Caco-2 (cell line): ENCODE measurements around the gene PRADC1. TPM values are rescaled to one million over a fixed set of nuclear protein-coding genes. Genes with fewer than 3 reads are reported as not detected.

Source experiments
- BruUV-seq: library from RNA; stranded (reverse); fragments of 400-500 nt; replicated peaks from 2 replicates; lab custom pipeline; 2021; lab: Mats Ljungman, UMichigan
- CTCF ChIA-PET: fragments of 300-600 bp; sonication (Branson Sonifier 250); formaldehyde crosslinking; loops from one replicate; lab custom pipeline; 2022; ENCODE audit warnings: antibody characterized with exemption; lab: Charles Lee
- POLR2A ChIA-PET: fragments of 300-600 bp; sonication (Branson Sonifier 250); formaldehyde crosslinking; loops from one replicate; lab custom pipeline; 2022; ENCODE audit warnings: antibody characterized with exemption; lab: Charles Lee
- DNase-seq, 2 experiments: peaks; one replicate each; pipeline versions ENCODE4 v3.0.0 to v3.0.0-alpha.2; 2020 to 2022
- H3K27me3 ChIP-seq: replicated peaks from 2 replicates; pipeline ENCODE4 v1.6.0; 2011; ENCODE audit warnings: low read length; ENCODE audit not compliant: control insufficient read depth, insufficient read depth
- H3K36me3 ChIP-seq: 2 replicates; pipeline ENCODE4 v1.5.1; 2011; ENCODE audit warnings: low read length; ENCODE audit not compliant: control insufficient read depth, insufficient read depth
- H3K4me1 ChIP-seq: fragments of 250-450 bp; sonication (Bioruptor Pico); 2 replicates; pipeline ENCODE4 v1.5.1; 2020; ENCODE audit warnings: mild to moderate bottlenecking
- H3K4me3 ChIP-seq: 2 replicates; pipeline ENCODE4 v1.5.1; 2011; ENCODE audit warnings: low read depth, mild to moderate bottlenecking, control low read depth, low read length
- H3K9me3 ChIP-seq: fragments of 250-450 bp; sonication (Bioruptor Pico); 2 replicates; pipeline ENCODE4 v1.5.1; 2020; ENCODE audit warnings: mild to moderate bottlenecking, moderate library complexity
- H3K27ac Mint-ChIP-seq: one replicate; pipeline ENCODE4 v1.8.0; 2022; ENCODE audit warnings: mixed read lengths; ENCODE audit not compliant: unreplicated experiment
- H3K27me3 Mint-ChIP-seq: one replicate; pipeline ENCODE4 v1.8.0; 2022; ENCODE audit warnings: mixed read lengths; ENCODE audit not compliant: insufficient read depth, unreplicated experiment
- H3K36me3 Mint-ChIP-seq: one replicate; pipeline ENCODE4 v1.8.0; 2022; ENCODE audit warnings: mild to moderate bottlenecking, mixed read lengths; ENCODE audit not compliant: insufficient read depth, unreplicated experiment
- H3K4me1 Mint-ChIP-seq: one replicate; pipeline ENCODE4 v1.8.0; 2022; ENCODE audit warnings: low read depth, mixed read lengths; ENCODE audit not compliant: unreplicated experiment
- H3K4me3 Mint-ChIP-seq: one replicate; pipeline ENCODE4 v1.8.0; 2022; ENCODE audit warnings: mild to moderate bottlenecking, moderate library complexity, mixed read lengths; ENCODE audit not compliant: unreplicated experiment
- H3K9me3 Mint-ChIP-seq: one replicate; pipeline ENCODE4 v1.8.0; 2022; ENCODE audit warnings: mixed read lengths; ENCODE audit not compliant: unreplicated experiment
- intact Hi-C: fragments of 100-400 bp; cut with micrococcal nuclease; formaldehyde crosslinking; loops from one replicate; pipeline ENCODE4 v1.10.0; 2022; ENCODE audit not compliant: unreplicated experiment
- total RNA-seq: library from RNA; stranded (reverse); gene quantifications from 2 replicates; pipeline ENCODE4 v1.2.3, GENCODE V29; 2022
- TF ChIP-seq, protein P1 (sequence below), 2 experiments: fragments of 200-600 bp in 1 of 2; IDR thresholded peaks; 1 replicate in 1 of 2; 2 replicates in 1 of 2; pipeline versions ENCODE4 v1.5.1 to v1.8.0; 2011 to 2022; ENCODE audit warnings: antibody characterized with exemption in 1 of 2, control low read depth in 1 of 2, inconsistent platforms in 1 of 2, low read depth in 1 of 2, low read length in 1 of 2, mild to moderate bottlenecking in 1 of 2, moderate library complexity in 1 of 2; ENCODE audit not compliant: insufficient read depth in 1 of 2, severe bottlenecking in 1 of 2, unreplicated experiment in 1 of 2

PRADC1 gene
- total RNA-seq, 1 experiment from 2014 or later: 24.1 TPM

DNA sequence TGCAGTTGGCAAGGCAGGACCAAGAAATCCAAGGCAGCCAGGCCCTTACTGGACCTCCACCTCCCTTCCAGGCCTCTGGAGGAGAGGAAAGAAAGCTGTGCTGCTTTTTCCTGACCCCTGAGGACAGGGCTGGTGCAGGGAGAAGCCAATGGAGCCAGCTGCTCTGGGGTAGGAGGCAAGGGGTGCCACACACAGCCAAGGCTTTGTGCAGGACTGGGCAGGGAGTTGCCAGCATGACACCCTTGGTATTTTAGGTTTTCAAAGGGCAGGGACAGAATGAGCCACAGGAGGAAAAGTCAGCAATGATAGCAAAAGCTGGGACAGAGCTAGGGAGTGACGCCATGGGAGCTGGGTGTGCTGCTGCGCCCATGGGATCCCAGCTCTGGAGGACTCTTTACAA is 24.0 kb upstream of the PRADC1 start:
- Mint-ChIP-seq H3K27me3 (no peaks in the 10 kb centered on the region), H3K36me3 (peaks cover 62% of the 10 kb centered on the region), H3K4me3 (no peak overlapping the region), H3K27ac (no peak overlapping the region), H3K9me3 (no peaks in the 10 kb centered on the region), H3K4me1 (no peaks in the 10 kb centered on the region)
- peaks cover 3% of the 10 kb centered on the region for H3K36me3 ChIP-seq
- H3K4me1 ChIP-seq: no peaks in the 10 kb centered on the region
- H3K27me3 ChIP-seq: no peaks in the 10 kb centered on the region
- intact Hi-C loops: no loop called here
- CTCF ChIA-PET: interaction anchor here (0.9 kb wide), 1 partner anchor 12 kb away, joined by 5 read pairs; no protein-coding TSS in a partner anchor
- no TSS peak for BruUV-seq
- TF ChIP-seq, protein P1, sequence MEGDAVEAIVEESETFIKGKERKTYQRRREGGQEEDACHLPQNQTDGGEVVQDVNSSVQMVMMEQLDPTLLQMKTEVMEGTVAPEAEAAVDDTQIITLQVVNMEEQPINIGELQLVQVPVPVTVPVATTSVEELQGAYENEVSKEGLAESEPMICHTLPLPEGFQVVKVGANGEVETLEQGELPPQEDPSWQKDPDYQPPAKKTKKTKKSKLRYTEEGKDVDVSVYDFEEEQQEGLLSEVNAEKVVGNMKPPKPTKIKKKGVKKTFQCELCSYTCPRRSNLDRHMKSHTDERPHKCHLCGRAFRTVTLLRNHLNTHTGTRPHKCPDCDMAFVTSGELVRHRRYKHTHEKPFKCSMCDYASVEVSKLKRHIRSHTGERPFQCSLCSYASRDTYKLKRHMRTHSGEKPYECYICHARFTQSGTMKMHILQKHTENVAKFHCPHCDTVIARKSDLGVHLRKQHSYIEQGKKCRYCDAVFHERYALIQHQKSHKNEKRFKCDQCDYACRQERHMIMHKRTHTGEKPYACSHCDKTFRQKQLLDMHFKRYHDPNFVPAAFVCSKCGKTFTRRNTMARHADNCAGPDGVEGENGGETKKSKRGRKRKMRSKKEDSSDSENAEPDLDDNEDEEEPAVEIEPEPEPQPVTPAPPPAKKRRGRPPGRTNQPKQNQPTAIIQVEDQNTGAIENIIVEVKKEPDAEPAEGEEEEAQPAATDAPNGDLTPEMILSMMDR (IDR thresholded peaks at IDR 0.05; ENCODE audit: insufficient read depth in 1 of 2, low read depth in 1 of 2, low read length in 1 of 2, severe bottlenecking in 1 of 2, unreplicated experiment in 1 of 2): no peak
- H3K4me3 ChIP-seq: no peak overlapping the region
- H3K9me3 ChIP-seq: no peaks in the 10 kb centered on the region
- DNase-seq: no peak
- POLR2A ChIA-PET: no interaction called here

DNA sequence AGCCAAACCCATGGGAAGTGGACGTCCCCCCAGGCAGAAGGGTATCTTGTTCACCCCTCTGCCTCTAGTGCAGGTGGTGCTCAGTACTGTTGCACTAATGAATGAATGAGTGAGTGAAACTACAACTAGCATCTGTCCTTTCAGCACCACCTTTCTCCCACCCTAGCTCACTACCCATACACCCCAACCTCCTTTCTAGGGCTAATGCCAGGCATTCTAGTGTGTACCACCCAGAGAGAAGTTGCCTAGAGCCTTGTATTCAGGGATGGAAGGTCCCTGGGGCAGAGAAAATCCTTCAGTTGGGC is 23.5 kb upstream of the PRADC1 start:
- H3K4me3 ChIP-seq: no peak overlapping the region
- Mint-ChIP-seq H3K4me1 (no peaks in the 10 kb centered on the region), H3K27ac (no peak overlapping the region), H3K36me3 (peaks cover 67% of the 10 kb centered on the region), H3K9me3 (no peaks in the 10 kb centered on the region), H3K27me3 (no peaks in the 10 kb centered on the region), H3K4me3 (no peak overlapping the region)
- POLR2A ChIA-PET: interaction anchor here (0.6 kb wide), 1 partner anchor 24 kb away, joined by 4 read pairs; the partner anchor contains the start of gene PRADC1
- no peaks in the 10 kb centered on the region for H3K9me3 ChIP-seq
- no peaks in the 10 kb centered on the region for H3K27me3 ChIP-seq
- no peak for DNase-seq
- intact Hi-C loops: no loop called here
- TF ChIP-seq, protein P1 (IDR thresholded peaks at IDR 0.05; ENCODE audit: insufficient read depth in 1 of 2, low read depth in 1 of 2, low read length in 1 of 2, severe bottlenecking in 1 of 2, unreplicated experiment in 1 of 2): no peak
- no peaks in the 10 kb centered on the region for H3K4me1 ChIP-seq
- CTCF ChIA-PET: interaction anchor here (1.0 kb wide), 1 partner anchor 12 kb away, joined by 3 read pairs; no protein-coding TSS in a partner anchor
- no TSS peak for BruUV-seq
- peaks cover 3% of the 10 kb centered on the region for H3K36me3 ChIP-seq

DNA sequence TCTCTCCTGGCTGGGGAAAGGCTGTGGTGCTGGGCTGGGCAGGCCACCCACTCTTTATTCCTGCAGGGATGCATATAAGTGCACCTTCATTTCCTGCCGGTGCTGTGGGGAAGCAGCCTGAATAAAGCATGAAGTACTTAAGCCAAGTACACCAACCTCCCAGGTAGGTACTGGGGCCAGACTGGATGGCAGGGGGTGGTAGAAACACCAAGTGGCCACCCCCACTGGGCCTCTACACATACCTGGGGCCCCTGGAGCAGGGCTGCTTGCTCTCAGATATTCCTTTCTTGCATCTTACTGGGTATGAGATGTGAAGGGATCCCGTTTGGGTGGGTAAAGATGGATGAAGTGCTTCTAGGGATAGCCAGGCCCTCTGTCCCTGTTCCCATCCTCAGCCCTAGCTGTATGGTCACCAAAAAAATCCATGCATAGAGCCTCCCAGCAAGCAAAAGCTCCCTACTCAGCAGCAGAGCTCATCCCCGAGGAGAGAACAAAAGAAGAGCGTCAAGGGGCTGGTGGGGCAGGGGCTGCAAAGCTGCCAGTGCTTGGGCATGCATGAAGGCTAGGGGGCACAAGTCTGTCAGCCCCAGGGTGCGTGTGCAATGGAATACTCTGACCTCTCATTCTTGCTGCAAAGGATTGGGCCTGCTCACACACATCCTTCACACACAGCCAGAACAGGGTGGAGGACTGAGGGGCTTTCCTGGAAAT is 23.0 kb upstream of the PRADC1 start:
- H3K4me1 ChIP-seq: no peaks in the 10 kb centered on the region
- Mint-ChIP-seq H3K4me1 (no peaks in the 10 kb centered on the region), H3K9me3 (no peaks in the 10 kb centered on the region), H3K4me3 (no peak overlapping the region), H3K27me3 (no peaks in the 10 kb centered on the region), H3K36me3 (peaks cover 71% of the 10 kb centered on the region), H3K27ac (no peak overlapping the region)
- no peaks in the 10 kb centered on the region for H3K27me3 ChIP-seq
- ChIA-PET CTCF (interaction anchor here (1.0 kb wide), 1 partner anchor 12 kb away, joined by 3 read pairs; no protein-coding TSS in a partner anchor), POLR2A (interaction anchor here (0.6 kb wide), 1 partner anchor 23 kb away, joined by 4 read pairs; the partner anchor contains the start of gene PRADC1)
- DNase-seq: no peak
- H3K9me3 ChIP-seq: no peaks in the 10 kb centered on the region
- no TSS peak for BruUV-seq
- H3K4me3 ChIP-seq: no peak overlapping the region
- intact Hi-C loops: no loop called here
- TF ChIP-seq, protein P1 (IDR thresholded peaks at IDR 0.05; ENCODE audit: insufficient read depth in 1 of 2, low read depth in 1 of 2, low read length in 1 of 2, severe bottlenecking in 1 of 2, unreplicated experiment in 1 of 2): no peak
- peaks cover 3% of the 10 kb centered on the region for H3K36me3 ChIP-seq
